Astrocyte (in vitro differentiated cells and primary cell): ENCODE measurements around the gene TRIM67. TPM values are rescaled to one million over a fixed set of nuclear protein-coding genes. Genes with fewer than 3 reads are reported as not detected.
A peak's percentile ranks its signal among the peaks of the same experiment; 100 is the strongest.

Source experiments
- DNase-seq: peaks from one replicate; pipeline ENCODE4 v3.0.0-alpha.2; 2010; ENCODE audit warnings: low read depth
- FAIRE-seq: peaks from 2 replicates; lab custom pipeline; 2011; peaks lifted over from hg19 to GRCh38; lab: Jason Lieb, UNC
- H2AFZ ChIP-seq: 2 replicates; pipeline ENCODE4 v1.6.0; 2012; ENCODE audit warnings: low read depth, low read length, inconsistent platforms
- H3K27ac ChIP-seq: 2 replicates; pipeline ENCODE4 v1.5.1; 2011; ENCODE audit warnings: low read depth, low read length, inconsistent platforms
- H3K27me3 ChIP-seq: 2 replicates; pipeline ENCODE4 v1.6.0; 2011; ENCODE audit warnings: low read length, inconsistent platforms; ENCODE audit not compliant: insufficient read depth
- H3K36me3 ChIP-seq: 2 replicates; pipeline ENCODE4 v1.5.1; 2011; ENCODE audit warnings: low read length, inconsistent platforms; ENCODE audit not compliant: insufficient read depth
- H3K4me1 ChIP-seq: 2 replicates; pipeline ENCODE4 v1.5.1; 2011; ENCODE audit warnings: low read length, inconsistent platforms; ENCODE audit not compliant: insufficient read depth
- H3K4me2 ChIP-seq: 2 replicates; pipeline ENCODE4 v1.6.0; 2012; ENCODE audit warnings: low read length, inconsistent platforms
- H3K4me3 ChIP-seq: 2 replicates; pipeline ENCODE4 v1.5.1; 2011; ENCODE audit warnings: low read depth, mild to moderate bottlenecking, low read length, inconsistent platforms; ENCODE audit not compliant: insufficient read depth
- H3K79me2 ChIP-seq: 2 replicates; pipeline ENCODE4 v1.6.0; 2012; ENCODE audit warnings: mild to moderate bottlenecking, low read length, inconsistent platforms; ENCODE audit not compliant: insufficient read depth
- H3K9ac ChIP-seq: 2 replicates; pipeline ENCODE4 v1.6.0; 2012; ENCODE audit warnings: mild to moderate bottlenecking, low read length, inconsistent platforms
- H3K9me3 ChIP-seq: 2 replicates; pipeline ENCODE4 v1.5.1; 2012; ENCODE audit warnings: low read depth, mild to moderate bottlenecking, low read length, inconsistent platforms; ENCODE audit not compliant: insufficient read depth
- H4K20me1 ChIP-seq: 2 replicates; pipeline ENCODE4 v1.6.0; 2012; ENCODE audit warnings: low read length, inconsistent platforms; ENCODE audit not compliant: insufficient read depth
- H3K27ac Mint-ChIP-seq: one replicate; pipeline ENCODE4 v1.8.0; 2021; ENCODE audit warnings: mild to moderate bottlenecking, mixed read lengths; ENCODE audit not compliant: unreplicated experiment
- H3K27me3 Mint-ChIP-seq: one replicate; pipeline ENCODE4 v1.8.0; 2021; ENCODE audit warnings: low read depth, mixed read lengths; ENCODE audit not compliant: unreplicated experiment
- H3K36me3 Mint-ChIP-seq: one replicate; pipeline ENCODE4 v1.8.0; 2021; ENCODE audit warnings: low read depth, mixed read lengths; ENCODE audit not compliant: unreplicated experiment
- H3K4me1 Mint-ChIP-seq: one replicate; pipeline ENCODE4 v1.8.0; 2021; ENCODE audit warnings: low read depth, mixed read lengths; ENCODE audit not compliant: unreplicated experiment
- H3K4me3 Mint-ChIP-seq: one replicate; pipeline ENCODE4 v1.8.0; 2021; ENCODE audit warnings: mild to moderate bottlenecking, moderate library complexity, mixed read lengths; ENCODE audit not compliant: unreplicated experiment
- H3K9me3 Mint-ChIP-seq: one replicate; pipeline ENCODE4 v1.8.0; 2021; ENCODE audit warnings: mild to moderate bottlenecking, mixed read lengths; ENCODE audit not compliant: unreplicated experiment
- EZH2 ChIP-seq: IDR thresholded peaks from 2 replicates; pipeline ENCODE4 v1.6.1; 2012; ENCODE audit warnings: mild to moderate bottlenecking, low read length, inconsistent platforms; ENCODE audit not compliant: insufficient read depth
- total RNA-seq: library from RNA; stranded (reverse); gene quantifications from 2 replicates; pipeline ENCODE4 v1.2.1, GENCODE V29; 2021
- TF ChIP-seq, protein P1 (sequence below): IDR thresholded peaks from 2 replicates; pipeline ENCODE4 v1.5.1; 2011; ENCODE audit warnings: low read depth, mild to moderate bottlenecking, inconsistent platforms, low read length, moderate library complexity; ENCODE audit not compliant: insufficient read depth

The TRIM67 gene
- total RNA-seq, 1 donor from 2014 or later = 0.89 TPM

- peak overlapping the region; percentile 35 for H3K9ac ChIP-seq
- H3K27ac ChIP-seq = no peak overlapping the region
- H3K36me3 ChIP-seq = no peaks in the 10 kb centered on the region
- peak; percentile 17 for TF ChIP-seq EZH2
- TF ChIP-seq, protein P1, sequence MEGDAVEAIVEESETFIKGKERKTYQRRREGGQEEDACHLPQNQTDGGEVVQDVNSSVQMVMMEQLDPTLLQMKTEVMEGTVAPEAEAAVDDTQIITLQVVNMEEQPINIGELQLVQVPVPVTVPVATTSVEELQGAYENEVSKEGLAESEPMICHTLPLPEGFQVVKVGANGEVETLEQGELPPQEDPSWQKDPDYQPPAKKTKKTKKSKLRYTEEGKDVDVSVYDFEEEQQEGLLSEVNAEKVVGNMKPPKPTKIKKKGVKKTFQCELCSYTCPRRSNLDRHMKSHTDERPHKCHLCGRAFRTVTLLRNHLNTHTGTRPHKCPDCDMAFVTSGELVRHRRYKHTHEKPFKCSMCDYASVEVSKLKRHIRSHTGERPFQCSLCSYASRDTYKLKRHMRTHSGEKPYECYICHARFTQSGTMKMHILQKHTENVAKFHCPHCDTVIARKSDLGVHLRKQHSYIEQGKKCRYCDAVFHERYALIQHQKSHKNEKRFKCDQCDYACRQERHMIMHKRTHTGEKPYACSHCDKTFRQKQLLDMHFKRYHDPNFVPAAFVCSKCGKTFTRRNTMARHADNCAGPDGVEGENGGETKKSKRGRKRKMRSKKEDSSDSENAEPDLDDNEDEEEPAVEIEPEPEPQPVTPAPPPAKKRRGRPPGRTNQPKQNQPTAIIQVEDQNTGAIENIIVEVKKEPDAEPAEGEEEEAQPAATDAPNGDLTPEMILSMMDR = no peak
- peaks cover 29% of the 10 kb centered on the region for H3K27me3 Mint-ChIP-seq
- H3K4me3 ChIP-seq = peak overlapping the region; percentile 53
- no peaks in the 10 kb centered on the region for H3K9me3 Mint-ChIP-seq
- H3K4me1 ChIP-seq = peaks cover 15% of the 10 kb centered on the region
- no peak overlapping the region for H3K27ac Mint-ChIP-seq
- H4K20me1 ChIP-seq = no peaks in the 10 kb centered on the region
- H3K79me2 ChIP-seq = no peaks in the 10 kb centered on the region
- no peaks in the 10 kb centered on the region for H3K36me3 Mint-ChIP-seq
- H3K4me3 Mint-ChIP-seq = peak overlapping the region; percentile 82
- H2AFZ ChIP-seq = peak overlapping the region; percentile 55
- peaks cover 25% of the 10 kb centered on the region for H3K27me3 ChIP-seq
- DNase-seq (no peak), FAIRE-seq (no peak)
- H3K4me2 ChIP-seq = peak overlapping the region; percentile 94
- H3K9me3 ChIP-seq = no peaks in the 10 kb centered on the region
- peaks cover 13% of the 10 kb centered on the region for H3K4me1 Mint-ChIP-seq
These were observed 777 bp upstream of the TRIM67 start for GRCh38 chr1:231160895-231161666.

GRCh38 chr1:231162297-231162969, 575 bp downstream of the TRIM67 start:
- no peaks in the 10 kb centered on the region for H4K20me1 ChIP-seq
- DNase-seq (peak; percentile 29), FAIRE-seq (no peak)
- H3K9me3 ChIP-seq = no peaks in the 10 kb centered on the region
- H3K36me3 ChIP-seq = no peaks in the 10 kb centered on the region
- H3K79me2 ChIP-seq = no peaks in the 10 kb centered on the region
- H3K27ac ChIP-seq = no peak overlapping the region
- H3K27ac Mint-ChIP-seq = no peak overlapping the region
- no peaks in the 10 kb centered on the region for H3K36me3 Mint-ChIP-seq
- peak overlapping the region; percentile 34 for H3K4me3 Mint-ChIP-seq
- peaks cover 15% of the 10 kb centered on the region for H3K4me1 ChIP-seq
- peaks cover 12% of the 10 kb centered on the region for H3K4me1 Mint-ChIP-seq
- peak overlapping the region; percentile 53 for H3K4me3 ChIP-seq
- no peak for TF ChIP-seq EZH2
- TF ChIP-seq, protein P1 = no peak
- H3K9ac ChIP-seq = no peak overlapping the region
- peak overlapping the region; percentile 94 for H3K4me2 ChIP-seq
- H3K27me3 ChIP-seq = peaks cover 21% of the 10 kb centered on the region
- peaks cover 36% of the 10 kb centered on the region for H3K27me3 Mint-ChIP-seq
- H3K9me3 Mint-ChIP-seq = no peaks in the 10 kb centered on the region
- peak overlapping the region; percentile 51 for H2AFZ ChIP-seq
